Coronary artery (tissue), 2 donors: Measurements from ENCODE around the gene ZG16B.

Experiments used
- DNase-seq: peaks from one replicate; pipeline ENCODE4 v3.0.0-alpha.2; 2017; ENCODE audit warnings: low spot score
- H3K27ac ChIP-seq, 2 donors: fragments of 200-600 bp; sonication (generic); one replicate each; pipeline ENCODE4 v1.5.1; 2016 to 2019
- H3K4me3 ChIP-seq: fragments of 200-600 bp; sonication (generic); 2 replicates; pipeline ENCODE4 v1.5.1; 2016; ENCODE audit warnings: mild to moderate bottlenecking, moderate library complexity
- TF ChIP-seq, protein P1 (sequence below): fragments of 200-600 bp; sonication (generic); IDR thresholded peaks from one replicate; pipeline ENCODE4 v1.5.1; 2019; ENCODE audit warnings: antibody characterized with exemption

Gene ZG16B, protein sequence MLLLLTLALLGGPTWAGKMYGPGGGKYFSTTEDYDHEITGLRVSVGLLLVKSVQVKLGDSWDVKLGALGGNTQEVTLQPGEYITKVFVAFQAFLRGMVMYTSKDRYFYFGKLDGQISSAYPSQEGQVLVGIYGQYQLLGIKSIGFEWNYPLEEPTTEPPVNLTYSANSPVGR

DNA sequence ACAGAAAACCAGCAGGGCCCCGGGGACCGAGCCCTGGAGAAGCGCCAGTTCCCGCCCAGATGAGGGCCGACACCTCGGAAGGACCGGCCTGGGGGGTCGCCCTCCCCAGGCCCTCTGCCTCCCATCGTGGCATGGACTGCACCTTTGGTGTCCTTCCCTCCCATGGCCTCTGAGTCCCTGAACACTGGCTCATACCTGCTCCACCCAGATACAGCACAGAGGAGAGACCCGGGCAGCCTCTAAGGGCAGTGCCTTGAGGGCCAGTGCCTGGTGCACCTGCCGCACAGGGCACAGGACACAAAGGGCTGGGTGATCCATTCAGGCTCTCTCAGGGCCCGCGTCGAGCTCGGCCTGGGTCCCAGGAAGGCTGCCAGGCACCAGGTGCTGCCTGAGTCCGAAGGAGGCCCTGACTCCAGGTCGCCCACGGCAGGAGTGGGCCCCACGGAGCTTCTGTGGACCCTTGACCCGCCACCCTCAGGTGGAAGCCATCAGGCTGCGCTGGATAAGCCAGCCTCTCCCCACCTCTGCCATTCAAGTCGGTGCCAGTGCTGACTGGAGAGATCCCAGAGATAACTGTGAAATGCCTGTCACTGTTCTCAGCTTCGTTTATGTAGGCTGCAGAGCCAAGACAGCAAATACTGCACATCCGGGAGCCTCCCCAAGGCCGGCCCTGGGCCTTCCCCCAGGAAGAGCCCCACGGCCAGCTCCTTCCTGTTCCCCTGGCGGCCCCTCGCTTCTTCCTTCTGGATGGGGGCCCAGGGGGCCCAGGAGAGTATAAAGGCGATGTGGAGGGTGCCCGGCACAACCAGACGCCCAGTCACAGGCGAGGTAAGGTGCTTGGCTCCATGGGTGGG is at the start of gene ZG16B:
ZG16B (plus strand) TSS at position 803 of the 854 bp plus-strand sequence. CDS start 139 bp downstream, outside the sequence.
- H3K4me3 ChIP-seq: no peak within 1 kb of the TSS
- H3K27ac ChIP-seq: no peak within 1 kb of the TSS
- DNase-seq: no peak
- TF ChIP-seq, protein P1, sequence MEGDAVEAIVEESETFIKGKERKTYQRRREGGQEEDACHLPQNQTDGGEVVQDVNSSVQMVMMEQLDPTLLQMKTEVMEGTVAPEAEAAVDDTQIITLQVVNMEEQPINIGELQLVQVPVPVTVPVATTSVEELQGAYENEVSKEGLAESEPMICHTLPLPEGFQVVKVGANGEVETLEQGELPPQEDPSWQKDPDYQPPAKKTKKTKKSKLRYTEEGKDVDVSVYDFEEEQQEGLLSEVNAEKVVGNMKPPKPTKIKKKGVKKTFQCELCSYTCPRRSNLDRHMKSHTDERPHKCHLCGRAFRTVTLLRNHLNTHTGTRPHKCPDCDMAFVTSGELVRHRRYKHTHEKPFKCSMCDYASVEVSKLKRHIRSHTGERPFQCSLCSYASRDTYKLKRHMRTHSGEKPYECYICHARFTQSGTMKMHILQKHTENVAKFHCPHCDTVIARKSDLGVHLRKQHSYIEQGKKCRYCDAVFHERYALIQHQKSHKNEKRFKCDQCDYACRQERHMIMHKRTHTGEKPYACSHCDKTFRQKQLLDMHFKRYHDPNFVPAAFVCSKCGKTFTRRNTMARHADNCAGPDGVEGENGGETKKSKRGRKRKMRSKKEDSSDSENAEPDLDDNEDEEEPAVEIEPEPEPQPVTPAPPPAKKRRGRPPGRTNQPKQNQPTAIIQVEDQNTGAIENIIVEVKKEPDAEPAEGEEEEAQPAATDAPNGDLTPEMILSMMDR: no peak

- H3K4me3 ChIP-seq: no peak overlapping the region
- no peak overlapping the region for H3K27ac ChIP-seq
- TF ChIP-seq, protein P1: no peak
- no peak for DNase-seq
Observed at GRCh38 chr16:2782583-2783351, 47.3 kb upstream of the ZG16B start.

GRCh38 chr16:2783581-2784357 is 46.3 kb upstream of the ZG16B start:
- no peak for DNase-seq
- TF ChIP-seq, protein P1: no peak

GRCh38 chr16:2784358-2785100 is 45.6 kb upstream of the ZG16B start:
- Histone ChIP-seq H3K4me3 (peak overlapping the region; percentile 66), H3K27ac (no peak overlapping the region)
- TF ChIP-seq, protein P1: no peak
- DNase-seq: peak; percentile 62

More at GRCh38 chr16:2783581-2784357, 46.3 kb upstream of the ZG16B start:
- H3K27ac ChIP-seq: no peak overlapping the region
- H3K4me3 ChIP-seq: no peak overlapping the region

DNA sequence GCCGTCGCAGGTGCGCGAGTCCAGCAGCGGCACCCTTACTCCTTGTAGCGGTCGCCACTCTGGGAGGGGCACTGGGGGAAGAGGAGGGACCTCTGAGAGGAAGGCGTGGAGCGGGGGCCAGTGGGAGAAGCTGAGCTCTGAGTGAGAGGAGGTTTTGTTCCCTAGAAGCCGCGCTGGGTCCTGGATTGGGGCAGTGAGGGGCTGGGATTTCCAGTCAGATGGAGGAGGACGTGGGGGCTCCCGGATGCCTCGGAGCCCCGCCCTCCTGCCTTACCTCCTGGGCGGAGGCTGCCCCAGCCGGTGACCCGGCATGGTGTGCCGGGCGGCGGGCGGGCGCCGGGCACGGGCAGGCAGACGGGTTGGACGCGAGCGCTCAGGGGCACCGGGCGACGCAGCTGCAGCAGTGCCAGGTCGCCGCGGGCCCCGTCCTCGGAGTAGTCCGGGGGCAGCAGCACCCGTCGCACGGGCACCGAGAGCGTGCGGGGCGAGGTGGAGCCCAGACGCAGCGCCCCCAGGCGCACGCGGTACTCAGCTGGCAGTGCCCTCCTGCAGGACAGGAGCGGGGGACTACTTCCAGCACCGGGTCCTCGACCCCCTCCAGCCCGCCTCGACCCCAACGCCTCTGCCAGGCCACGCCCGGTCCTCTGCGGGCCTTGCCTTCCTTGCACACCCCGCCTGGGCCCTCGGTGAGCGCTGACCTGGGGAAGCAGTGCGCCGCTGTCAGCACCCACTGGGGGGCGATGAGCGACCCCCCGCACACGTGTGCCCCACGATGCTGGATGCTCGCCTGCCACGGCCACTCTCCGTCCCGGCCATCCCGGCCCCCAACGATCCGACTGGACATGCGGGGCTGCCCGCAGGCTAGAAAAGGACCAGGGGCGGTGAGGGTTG is 44.8 kb upstream of the ZG16B start:
- Histone ChIP-seq H3K4me3 (peak overlapping the region; percentile 66), H3K27ac (no peak overlapping the region)
- DNase-seq: peak; percentile 59
- TF ChIP-seq, protein P1: no peak
